Measurements from ENCODE around the gene LRRC14B.
A peak's percentile ranks its signal among the peaks of the same experiment; 100 is the strongest.
"Not testable (repeated sequence)": the region's sequence is repeated elsewhere in the genome, so short reads cannot be mapped to it uniquely, and the experiment has no call there.

Gene LRRC14B

GRCh38 chr5:190366-191035, 794 bp upstream of the LRRC14B start:
- H3K9me3 ChIP-seq (ENCODE audit: control insufficient read depth in 2 of 2, low read length in 2 of 2): no peaks in the 10 kb centered on the region
- no peak overlapping the region for H3K9ac ChIP-seq (ENCODE audit: low read depth in 1 of 2, low read length in 2 of 2)
- H3K36me3 ChIP-seq (ENCODE audit: control insufficient read depth in 2 of 2, insufficient read depth in 2 of 2, low read length in 2 of 2): no peaks in the 10 kb centered on the region
- no peak overlapping the region for H3K4me3 ChIP-seq (ENCODE audit: low read length in 2 of 2)
- peaks cover 5 to 9% of the 10 kb centered on the region in 2 donors for H3K4me1 ChIP-seq (ENCODE audit: control insufficient read depth in 2 of 2, insufficient read depth in 2 of 2, low read length in 2 of 2)
- H3K27me3 ChIP-seq (ENCODE audit: control insufficient read depth in 2 of 2, insufficient read depth in 2 of 2, low read length in 2 of 2): peaks cover 0 to 12% of the 10 kb centered on the region in 2 donors
- H3K27ac ChIP-seq (ENCODE audit: low read depth in 2 of 2, low read length in 2 of 2): peak overlapping the region in 1 of 2 donors; percentile 23

- no peak overlapping the region for H3K4me3 ChIP-seq (ENCODE audit: low read length in 2 of 2)
- H3K36me3 ChIP-seq (ENCODE audit: control insufficient read depth in 2 of 2, insufficient read depth in 2 of 2, low read length in 2 of 2): no peaks in the 10 kb centered on the region
- H3K4me1 ChIP-seq (ENCODE audit: control insufficient read depth in 2 of 2, insufficient read depth in 2 of 2, low read length in 2 of 2): peaks cover 5 to 9% of the 10 kb centered on the region in 2 donors
- H3K27ac ChIP-seq (ENCODE audit: low read depth in 2 of 2, low read length in 2 of 2): no peak overlapping the region
- no peaks in the 10 kb centered on the region for H3K9me3 ChIP-seq (ENCODE audit: control insufficient read depth in 2 of 2, low read length in 2 of 2)
- no peak overlapping the region for H3K9ac ChIP-seq (ENCODE audit: low read depth in 1 of 2, low read length in 2 of 2)
- peaks cover 0 to 12% of the 10 kb centered on the region in 2 donors for H3K27me3 ChIP-seq (ENCODE audit: control insufficient read depth in 2 of 2, insufficient read depth in 2 of 2, low read length in 2 of 2)
Measured at GRCh38 chr5:191949-192690, 825 bp downstream of the LRRC14B start.

- H3K27ac ChIP-seq (ENCODE audit: low read depth in 2 of 2, low read length in 2 of 2): no peak overlapping the region
- no peaks in the 10 kb centered on the region for H3K36me3 ChIP-seq (ENCODE audit: control insufficient read depth in 2 of 2, insufficient read depth in 2 of 2, low read length in 2 of 2)
- no peaks in the 10 kb centered on the region for H3K9me3 ChIP-seq (ENCODE audit: control insufficient read depth in 2 of 2, low read length in 2 of 2)
- no peak overlapping the region for H3K4me3 ChIP-seq (ENCODE audit: low read length in 2 of 2)
- H3K9ac ChIP-seq (ENCODE audit: low read depth in 1 of 2, low read length in 2 of 2): no peak overlapping the region
- H3K27me3 ChIP-seq (ENCODE audit: control insufficient read depth in 2 of 2, insufficient read depth in 2 of 2, low read length in 2 of 2): peaks cover 0 to 12% of the 10 kb centered on the region in 2 donors
- H3K4me1 ChIP-seq (ENCODE audit: control insufficient read depth in 2 of 2, insufficient read depth in 2 of 2, low read length in 2 of 2): peaks cover 5 to 9% of the 10 kb centered on the region in 2 donors
Measured at GRCh38 chr5:192691-192969, 1.3 kb downstream of the LRRC14B start.

GRCh38 chr5:192970-193831, 1.9 kb downstream of the LRRC14B start:
- Histone ChIP-seq H3K4me1 (ENCODE audit: control insufficient read depth in 2 of 2, insufficient read depth in 2 of 2, low read length in 2 of 2) (peaks cover 3 to 8% of the 10 kb centered on the region in 2 donors), H3K27ac (ENCODE audit: low read depth in 2 of 2, low read length in 2 of 2) (no peak overlapping the region)

GRCh38 chr5:194102-194501, 2.8 kb downstream of the LRRC14B start:
- Histone ChIP-seq H3K36me3 (ENCODE audit: control insufficient read depth in 2 of 2, insufficient read depth in 2 of 2, low read length in 2 of 2) (no peaks in the 10 kb centered on the region), H3K4me3 (ENCODE audit: low read length in 2 of 2) (no peak overlapping the region), H3K4me1 (ENCODE audit: control insufficient read depth in 2 of 2, insufficient read depth in 2 of 2, low read length in 2 of 2) (peaks cover 0 to 2% of the 10 kb centered on the region in 2 donors), H3K9me3 (ENCODE audit: control insufficient read depth in 2 of 2, low read length in 2 of 2) (no peaks in the 10 kb centered on the region), H3K9ac (ENCODE audit: low read depth in 1 of 2, low read length in 2 of 2) (no peak overlapping the region), H3K27me3 (ENCODE audit: control insufficient read depth in 2 of 2, insufficient read depth in 2 of 2, low read length in 2 of 2) (peaks cover 0 to 12% of the 10 kb centered on the region in 2 donors), H3K27ac (ENCODE audit: low read depth in 2 of 2, low read length in 2 of 2) (no peak overlapping the region)

More at GRCh38 chr5:192970-193831, 1.9 kb downstream of the LRRC14B start:
- Histone ChIP-seq H3K27me3 (ENCODE audit: control insufficient read depth in 2 of 2, insufficient read depth in 2 of 2, low read length in 2 of 2) (peaks cover 0 to 12% of the 10 kb centered on the region in 2 donors), H3K36me3 (ENCODE audit: control insufficient read depth in 2 of 2, insufficient read depth in 2 of 2, low read length in 2 of 2) (no peaks in the 10 kb centered on the region), H3K4me3 (ENCODE audit: low read length in 2 of 2) (no peak overlapping the region), H3K9me3 (ENCODE audit: control insufficient read depth in 2 of 2, low read length in 2 of 2) (no peaks in the 10 kb centered on the region), H3K9ac (ENCODE audit: low read depth in 1 of 2, low read length in 2 of 2) (no peak overlapping the region)

GRCh38 chr5:194603-195209, 3.4 kb downstream of the LRRC14B start:
- H3K4me3 ChIP-seq (ENCODE audit: low read length in 2 of 2): no peak overlapping the region
- H3K27me3 ChIP-seq (ENCODE audit: control insufficient read depth in 2 of 2, insufficient read depth in 2 of 2, low read length in 2 of 2): peaks cover 0 to 12% of the 10 kb centered on the region in 2 donors
- H3K9ac ChIP-seq (ENCODE audit: low read depth in 1 of 2, low read length in 2 of 2): no peak overlapping the region
- peaks cover 0 to 2% of the 10 kb centered on the region in 2 donors for H3K4me1 ChIP-seq (ENCODE audit: control insufficient read depth in 2 of 2, insufficient read depth in 2 of 2, low read length in 2 of 2)
- no peak overlapping the region for H3K27ac ChIP-seq (ENCODE audit: low read depth in 2 of 2, low read length in 2 of 2)
- H3K9me3 ChIP-seq (ENCODE audit: control insufficient read depth in 2 of 2, low read length in 2 of 2): no peaks in the 10 kb centered on the region
- H3K36me3 ChIP-seq (ENCODE audit: control insufficient read depth in 2 of 2, insufficient read depth in 2 of 2, low read length in 2 of 2): no peaks in the 10 kb centered on the region

- H3K27me3 ChIP-seq (ENCODE audit: control insufficient read depth in 2 of 2, insufficient read depth in 2 of 2, low read length in 2 of 2): peaks cover 0 to 9% of the 10 kb centered on the region in 2 donors
- no peak overlapping the region for H3K9ac ChIP-seq (ENCODE audit: low read depth in 1 of 2, low read length in 2 of 2)
- H3K4me1 ChIP-seq (ENCODE audit: control insufficient read depth in 2 of 2, insufficient read depth in 2 of 2, low read length in 2 of 2): peaks cover 0 to 2% of the 10 kb centered on the region in 2 donors
- no peak overlapping the region for H3K4me3 ChIP-seq (ENCODE audit: low read length in 2 of 2)
- H3K27ac ChIP-seq (ENCODE audit: low read depth in 2 of 2, low read length in 2 of 2): no peak overlapping the region
- H3K9me3 ChIP-seq (ENCODE audit: control insufficient read depth in 2 of 2, low read length in 2 of 2): no peaks in the 10 kb centered on the region
- no peaks in the 10 kb centered on the region for H3K36me3 ChIP-seq (ENCODE audit: control insufficient read depth in 2 of 2, insufficient read depth in 2 of 2, low read length in 2 of 2)
Measured at GRCh38 chr5:195401-196160, 4.3 kb downstream of the LRRC14B start.

GRCh38 chr5:196350-196749, 5.1 kb downstream of the LRRC14B start:
- H3K27ac ChIP-seq (ENCODE audit: low read depth in 2 of 2, low read length in 2 of 2): no peak overlapping the region

GRCh38 chr5:197031-197430, 5.7 kb downstream of the LRRC14B start:
- not testable (repeated sequence) for H3K4me1 ChIP-seq (ENCODE audit: control insufficient read depth in 2 of 2, insufficient read depth in 2 of 2, low read length in 2 of 2); H3K27me3 ChIP-seq (ENCODE audit: control insufficient read depth in 2 of 2, insufficient read depth in 2 of 2, low read length in 2 of 2); H3K9me3 ChIP-seq (ENCODE audit: control insufficient read depth in 2 of 2, low read length in 2 of 2); H3K4me3 ChIP-seq (ENCODE audit: low read length in 2 of 2); H3K9ac ChIP-seq (ENCODE audit: low read depth in 1 of 2, low read length in 2 of 2); H3K36me3 ChIP-seq (ENCODE audit: control insufficient read depth in 2 of 2, insufficient read depth in 2 of 2, low read length in 2 of 2); H3K27ac ChIP-seq (ENCODE audit: low read depth in 2 of 2, low read length in 2 of 2)

More at GRCh38 chr5:196350-196749, 5.1 kb downstream of the LRRC14B start:
- no peaks in the 10 kb centered on the region for H3K9me3 ChIP-seq (ENCODE audit: control insufficient read depth in 2 of 2, low read length in 2 of 2)
- peaks cover 0 to 8% of the 10 kb centered on the region in 2 donors for H3K27me3 ChIP-seq (ENCODE audit: control insufficient read depth in 2 of 2, insufficient read depth in 2 of 2, low read length in 2 of 2)
- H3K36me3 ChIP-seq (ENCODE audit: control insufficient read depth in 2 of 2, insufficient read depth in 2 of 2, low read length in 2 of 2): no peaks in the 10 kb centered on the region
- H3K4me3 ChIP-seq (ENCODE audit: low read length in 2 of 2): no peak overlapping the region
- H3K9ac ChIP-seq (ENCODE audit: low read depth in 1 of 2, low read length in 2 of 2): no peak overlapping the region
- no peaks in the 10 kb centered on the region for H3K4me1 ChIP-seq (ENCODE audit: control insufficient read depth in 2 of 2, insufficient read depth in 2 of 2, low read length in 2 of 2)
